Activated naive CD8-positive, alpha-beta T cell treated with anti-CD3 and anti-CD28 coated beads, Interleukin-2, amount 50 U/mL, for 24 hours (primary cell): Measurements from ENCODE around the gene ACIN1.
A peak's percentile ranks its signal among the peaks of the same experiment; 100 is the strongest.

Experiments
- ATAC-seq: fragments of 150-1000 bp; cut with Tn5 transposase; one replicate; pipeline ENCODE4 v1.10.0; 2021
- DNase-seq: peaks from one replicate; pipeline ENCODE4 v3.0.0; 2021
- H3K27ac Mint-ChIP-seq: one replicate; pipeline ENCODE4 v1.8.0; 2021; ENCODE audit warnings: mild to moderate bottlenecking, mixed read lengths
- H3K27me3 Mint-ChIP-seq: one replicate; pipeline ENCODE4 v1.8.0; 2021; ENCODE audit warnings: mixed read lengths
- H3K36me3 Mint-ChIP-seq: one replicate; pipeline ENCODE4 v1.8.0; 2021; ENCODE audit warnings: low read depth, mixed read lengths
- H3K4me1 Mint-ChIP-seq: one replicate; pipeline ENCODE4 v1.8.0; 2021; ENCODE audit warnings: mixed read lengths
- H3K4me3 Mint-ChIP-seq: one replicate; pipeline ENCODE4 v1.8.0; 2021; ENCODE audit warnings: mild to moderate bottlenecking, moderate library complexity, mixed read lengths
- H3K9me3 Mint-ChIP-seq: one replicate; pipeline ENCODE4 v1.8.0; 2021; ENCODE audit warnings: mixed read lengths

Gene ACIN1

GRCh38 chr14:23105348-23105824 lies 10.4 kb upstream of the ACIN1 start:
- H3K4me3 Mint-ChIP-seq = no peak overlapping the region
- H3K36me3 Mint-ChIP-seq = no peaks in the 10 kb centered on the region
- no peak overlapping the region for H3K27ac Mint-ChIP-seq
- no peak for ATAC-seq
- H3K4me1 Mint-ChIP-seq = no peaks in the 10 kb centered on the region
- DNase-seq = no peak
- H3K27me3 Mint-ChIP-seq = no peaks in the 10 kb centered on the region
- H3K9me3 Mint-ChIP-seq = no peaks in the 10 kb centered on the region

- no peak within 1 kb of the TSS for H3K27ac Mint-ChIP-seq
Measured at GRCh38 chr14:23104591-23105347, 9.8 kb upstream of the ACIN1 start, which contains the start of gene CIROP. Gene CIROP (minus strand): TSS chr14:23104989. CDS start chr14:23104920, 69 bp downstream.

GRCh38 chr14:23104070-23104590 lies 9.2 kb upstream of the ACIN1 start:
- peaks cover 1% of the 10 kb centered on the region for H3K4me1 Mint-ChIP-seq
- H3K9me3 Mint-ChIP-seq = no peaks in the 10 kb centered on the region
- DNase-seq (no peak), ATAC-seq (no peak)
- no peak overlapping the region for H3K27ac Mint-ChIP-seq
- H3K27me3 Mint-ChIP-seq = no peaks in the 10 kb centered on the region
- H3K36me3 Mint-ChIP-seq = peaks cover 1% of the 10 kb centered on the region
- no peak overlapping the region for H3K4me3 Mint-ChIP-seq

More at GRCh38 chr14:23104591-23105347, 9.8 kb upstream of the ACIN1 start, which contains the start of gene CIROP:
- H3K27me3 Mint-ChIP-seq = no peaks in the 10 kb centered on the region
- DNase-seq = no peak
- H3K4me3 Mint-ChIP-seq = no peak within 1 kb of the TSS
- H3K36me3 Mint-ChIP-seq = no peaks in the 10 kb centered on the region
- ATAC-seq = no peak
- no peaks in the 10 kb centered on the region for H3K9me3 Mint-ChIP-seq
- H3K4me1 Mint-ChIP-seq = no peaks in the 10 kb centered on the region

GRCh38 chr14:23103581-23103980 lies 8.6 kb upstream of the ACIN1 start:
- no peak overlapping the region for H3K27ac Mint-ChIP-seq
- no peaks in the 10 kb centered on the region for H3K9me3 Mint-ChIP-seq
- no peak for ATAC-seq
- H3K4me3 Mint-ChIP-seq = no peak overlapping the region
- H3K36me3 Mint-ChIP-seq = peaks cover 2% of the 10 kb centered on the region
- H3K4me1 Mint-ChIP-seq = peaks cover 3% of the 10 kb centered on the region
- no peak for DNase-seq
- no peaks in the 10 kb centered on the region for H3K27me3 Mint-ChIP-seq

- no peak overlapping the region for H3K4me3 Mint-ChIP-seq
- DNase-seq (no peak), ATAC-seq (peak; percentile 24)
- H3K27ac Mint-ChIP-seq = no peak overlapping the region
- H3K27me3 Mint-ChIP-seq = no peaks in the 10 kb centered on the region
- no peaks in the 10 kb centered on the region for H3K9me3 Mint-ChIP-seq
- H3K4me1 Mint-ChIP-seq = peaks cover 5% of the 10 kb centered on the region
- peaks cover 9% of the 10 kb centered on the region for H3K36me3 Mint-ChIP-seq
Measured at GRCh38 chr14:23102801-23103200, 7.9 kb upstream of the ACIN1 start.

- DNase-seq = no peak
- Mint-ChIP-seq H3K4me1 (peaks cover 12% of the 10 kb centered on the region), H3K36me3 (peaks cover 16% of the 10 kb centered on the region), H3K27me3 (no peaks in the 10 kb centered on the region), H3K4me3 (no peak overlapping the region), H3K27ac (no peak overlapping the region), H3K9me3 (no peaks in the 10 kb centered on the region)
- ATAC-seq = no peak
Measured at GRCh38 chr14:23101986-23102625, 7.2 kb upstream of the ACIN1 start.

- peaks cover 20% of the 10 kb centered on the region for H3K36me3 Mint-ChIP-seq
- no peak for ATAC-seq
- H3K27me3 Mint-ChIP-seq = no peaks in the 10 kb centered on the region
- H3K4me1 Mint-ChIP-seq = peaks cover 19% of the 10 kb centered on the region
- DNase-seq = no peak
- H3K27ac Mint-ChIP-seq = no peak overlapping the region
- H3K9me3 Mint-ChIP-seq = no peaks in the 10 kb centered on the region
- H3K4me3 Mint-ChIP-seq = no peak overlapping the region
Measured at GRCh38 chr14:23101213-23101970, 6.5 kb upstream of the ACIN1 start.

- peaks cover 19% of the 10 kb centered on the region for H3K4me1 Mint-ChIP-seq
- no peak overlapping the region for H3K4me3 Mint-ChIP-seq
- ATAC-seq (no peak), DNase-seq (no peak)
- H3K27ac Mint-ChIP-seq = no peak overlapping the region
- no peaks in the 10 kb centered on the region for H3K9me3 Mint-ChIP-seq
- H3K27me3 Mint-ChIP-seq = no peaks in the 10 kb centered on the region
- peaks cover 20% of the 10 kb centered on the region for H3K36me3 Mint-ChIP-seq
Measured at GRCh38 chr14:23099212-23099861, 4.4 kb upstream of the ACIN1 start.

GRCh38 chr14:23097786-23098185 lies 2.9 kb upstream of the ACIN1 start:
- H3K36me3 Mint-ChIP-seq = peaks cover 28% of the 10 kb centered on the region
- no peak overlapping the region for H3K4me3 Mint-ChIP-seq
- H3K4me1 Mint-ChIP-seq = peaks cover 29% of the 10 kb centered on the region
- ATAC-seq (no peak), DNase-seq (no peak)
- no peaks in the 10 kb centered on the region for H3K27me3 Mint-ChIP-seq
- H3K9me3 Mint-ChIP-seq = no peaks in the 10 kb centered on the region
- no peak overlapping the region for H3K27ac Mint-ChIP-seq

GRCh38 chr14:23095196-23096108 lies 516 bp upstream of the ACIN1 start, which contains the start of gene C14orf119:
Gene C14orf119 (plus strand): TSS chr14:23095505. CDS start chr14:23097659, 2,154 bp downstream.
- H3K9me3 Mint-ChIP-seq = no peaks in the 10 kb centered on the region
- no peaks in the 10 kb centered on the region for H3K27me3 Mint-ChIP-seq
- peaks cover 42% of the 10 kb centered on the region for H3K36me3 Mint-ChIP-seq
- ATAC-seq (peak; percentile 95), DNase-seq (no peak)
- H3K4me3 Mint-ChIP-seq = no peak within 1 kb of the TSS
- H3K4me1 Mint-ChIP-seq = peaks cover 43% of the 10 kb centered on the region
- no peak within 1 kb of the TSS for H3K27ac Mint-ChIP-seq

- peaks cover 47% of the 10 kb centered on the region for H3K4me1 Mint-ChIP-seq
- no peaks in the 10 kb centered on the region for H3K9me3 Mint-ChIP-seq
- ATAC-seq = no peak
- DNase-seq = peak; percentile 78
- no peaks in the 10 kb centered on the region for H3K27me3 Mint-ChIP-seq
- no peak overlapping the region for H3K27ac Mint-ChIP-seq
- peaks cover 51% of the 10 kb centered on the region for H3K36me3 Mint-ChIP-seq
- no peak overlapping the region for H3K4me3 Mint-ChIP-seq
Measured at GRCh38 chr14:23093991-23094665, 808 bp downstream of the ACIN1 start.

- Mint-ChIP-seq H3K4me1 (peaks cover 46% of the 10 kb centered on the region), H3K4me3 (no peak overlapping the region), H3K27ac (peak overlapping the region; percentile 53), H3K36me3 (peaks cover 50% of the 10 kb centered on the region), H3K27me3 (no peaks in the 10 kb centered on the region), H3K9me3 (no peaks in the 10 kb centered on the region)
- DNase-seq = no peak
- ATAC-seq = no peak
Measured at GRCh38 chr14:23093526-23093925, 1.4 kb downstream of the ACIN1 start.

GRCh38 chr14:23093104-23093503 lies 1.8 kb downstream of the ACIN1 start:
- Mint-ChIP-seq H3K9me3 (no peaks in the 10 kb centered on the region), H3K27me3 (no peaks in the 10 kb centered on the region), H3K36me3 (peaks cover 46% of the 10 kb centered on the region), H3K27ac (peak overlapping the region; percentile 53), H3K4me3 (no peak overlapping the region), H3K4me1 (peaks cover 48% of the 10 kb centered on the region)
- DNase-seq (no peak), ATAC-seq (no peak)
